GM12878 (cell line): ENCODE measurements around the gene NCS1. TPM values are rescaled to one million over a fixed set of nuclear protein-coding genes. Genes with fewer than 3 reads are reported as not detected.
A peak's percentile ranks its signal among the peaks of the same experiment; 100 is the strongest.

Experiments
- CBX5 ChIP-seq: sonication (generic); IDR thresholded peaks from 2 replicates; pipeline ENCODE4 v1.6.1; 2016; ENCODE audit warnings: low read depth, moderate library complexity, mild to moderate bottlenecking, inconsistent platforms
- CREM ChIP-seq: IDR thresholded peaks from 2 replicates; pipeline ENCODE4 v1.6.1; 2014; ENCODE audit warnings: antibody characterized with exemption, low read depth
- DPF2 ChIP-seq: fragments of 450-650 bp; IDR thresholded peaks from 2 replicates; pipeline ENCODE4 v1.6.1; 2017; ENCODE audit warnings: mild to moderate bottlenecking
- ETV6 ChIP-seq, 2 experiments: fragments of 450-650 bp in 1 of 2; IDR thresholded peaks in 1 of 2; conservative IDR thresholded peaks in 1 of 2; 2 replicates each; pipeline ENCODE4 v1.6.1; 2014; ENCODE audit warnings: antibody characterized with exemption in 1 of 2, borderline replicate concordance in 1 of 2, low read depth in 1 of 2, mild to moderate bottlenecking in 1 of 2, moderate library complexity in 1 of 2
- FOS ChIP-seq: IDR thresholded peaks from 3 replicates; pipeline ENCODE4 v1.6.1; 2011; ENCODE audit warnings: borderline replicate concordance; ENCODE audit not compliant: insufficient read length; ENCODE audit errors: extremely low read depth
- HCFC1 ChIP-seq: fragments of 150-350 bp; IDR thresholded peaks from 2 replicates; pipeline ENCODE4 v1.6.1; 2014; ENCODE audit warnings: low read length
- IKZF2 ChIP-seq, 2 experiments: fragments of 450-650 bp; IDR thresholded peaks; 2 replicates each; pipeline ENCODE4 v1.6.1; 2017; ENCODE audit warnings: mild to moderate bottlenecking in 2 of 2, moderate library complexity in 2 of 2
- JUNB ChIP-seq: IDR thresholded peaks from 2 replicates; pipeline ENCODE4 v1.6.1; 2016; ENCODE audit warnings: antibody characterized with exemption, mild to moderate bottlenecking
- MXI1 ChIP-seq: fragments of 150-350 bp; IDR thresholded peaks from 2 replicates; pipeline ENCODE4 v1.6.1; 2011; ENCODE audit warnings: low read depth, mild to moderate bottlenecking, inconsistent platforms, low read length, improper control_type of control experiment
- MYB ChIP-seq: fragments of 150-350 bp; IDR thresholded peaks from 2 replicates; pipeline ENCODE4 v1.6.1; 2014; ENCODE audit warnings: mild to moderate bottlenecking, low read depth, low read length, borderline replicate concordance
- NFIC ChIP-seq: IDR thresholded peaks from 2 replicates; pipeline ENCODE4 v1.6.1; 2012; ENCODE audit warnings: low read depth, mild to moderate bottlenecking, inconsistent platforms, low read length, moderate library complexity
- NR2C1 ChIP-seq: fragments of 450-650 bp; IDR thresholded peaks from 2 replicates; pipeline ENCODE4 v1.6.1; 2017; ENCODE audit warnings: antibody characterized with exemption, mild to moderate bottlenecking, moderate library complexity
- NRF1 ChIP-seq: conservative IDR thresholded peaks from 2 replicates; pipeline ENCODE4 v1.6.1; 2011; ENCODE audit warnings: mild to moderate bottlenecking, low read depth, low read length, improper control_type of control experiment
- PAX5 ChIP-seq: IDR thresholded peaks from 2 replicates; pipeline ENCODE4 v1.6.1; 2011; ENCODE audit warnings: low read depth, low read length, borderline replicate concordance
- POLR2A ChIP-seq: IDR thresholded peaks from 2 replicates; pipeline ENCODE4 v1.6.1; 2011; ENCODE audit warnings: low read depth, mild to moderate bottlenecking, low read length
- POLR2AphosphoS5 ChIP-seq: IDR thresholded peaks from 2 replicates; pipeline ENCODE4 v1.6.1; 2011; ENCODE audit warnings: mild to moderate bottlenecking, low read length, inconsistent platforms
- RAD51 ChIP-seq: fragments of 450-650 bp; IDR thresholded peaks from 2 replicates; pipeline ENCODE4 v1.6.1; 2016; ENCODE audit warnings: moderate library complexity, mild to moderate bottlenecking, inconsistent platforms
- RBBP5 ChIP-seq: fragments of 200-600 bp; sonication (generic); conservative IDR thresholded peaks from 2 replicates; pipeline ENCODE4 v1.6.1; 2016
- SIX5 ChIP-seq: IDR thresholded peaks from 2 replicates; pipeline ENCODE4 v1.6.1; 2011; ENCODE audit warnings: mild to moderate bottlenecking, low read depth, low read length, moderate library complexity; ENCODE audit not compliant: severe bottlenecking
- SKIL ChIP-seq: fragments of 450-650 bp; IDR thresholded peaks from 2 replicates; pipeline ENCODE4 v1.6.1; 2017; ENCODE audit warnings: mild to moderate bottlenecking, low read depth, inconsistent platforms; ENCODE audit not compliant: poor library complexity, severe bottlenecking
- SMARCA5 ChIP-seq: fragments of 450-650 bp; IDR thresholded peaks from 2 replicates; pipeline ENCODE4 v1.6.1; 2017; ENCODE audit warnings: mild to moderate bottlenecking
- STAT3 ChIP-seq: IDR thresholded peaks from 2 replicates; pipeline ENCODE4 v1.6.1; 2011; ENCODE audit warnings: low read depth, low read length, improper control_type of control experiment
- TCF3 ChIP-seq: IDR thresholded peaks from 2 replicates; pipeline ENCODE4 v1.6.1; 2012; ENCODE audit warnings: low read depth, mild to moderate bottlenecking, low read length, borderline replicate concordance; ENCODE audit not compliant: insufficient read depth
- YY1 ChIP-seq: IDR thresholded peaks from 2 replicates; pipeline ENCODE4 v1.6.1; 2011; ENCODE audit warnings: low read depth, mild to moderate bottlenecking, low read length
- polyA plus RNA-seq, 11 experiments: library from polyadenylated mRNA; depleted of rRNA in 4 of 11; unstranded in 6 of 11; stranded (reverse) in 5 of 11; fragments of >200 nt; fragmentation: Nextera tagmentation in 4 of 11; fragmentation: Illumina TruSeq in 1 of 11; extraction: Ambion mirVana in 4 of 11; extraction: Trizol in 1 of 11; gene quantifications; 1 replicate in 1 of 11; 2 replicates in 10 of 11; pipeline versions ENCODE4 v1.2.1 to v1.2.3, GENCODE V29; 2011 to 2016; ENCODE audit warnings: inconsistent platforms in 2 of 11, missing spikeins in 2 of 11, low read depth in 1 of 11
- total RNA-seq, 4 experiments: library from RNA; depleted of rRNA in 3 of 4; stranded (reverse); fragments of >200 nt in 3 of 4; fragmentation: Illumina TruSeq in 1 of 4; extraction: Trizol in 1 of 4; gene quantifications; 2 replicates each; pipeline versions ENCODE4 v1.2.1 to v1.2.3, GENCODE V29; 2013 to 2021
- TF ChIP-seq, protein P1 (sequence below): IDR thresholded peaks from 2 replicates; pipeline ENCODE4 v1.6.1; 2012; ENCODE audit warnings: low read length, inconsistent platforms
- TF ChIP-seq, protein P2 (sequence below): IDR thresholded peaks from 2 replicates; pipeline ENCODE4 v1.6.1; 2011; ENCODE audit warnings: low read depth, mild to moderate bottlenecking, low read length, moderate library complexity, borderline replicate concordance; ENCODE audit errors: extremely low read depth
- TF ChIP-seq, protein P3 (sequence below): fragments of 150-350 bp; IDR thresholded peaks from 2 replicates; pipeline ENCODE4 v1.6.1; 2014; ENCODE audit warnings: mild to moderate bottlenecking, low read depth, low read length

Gene NCS1
- total and polyA plus RNA-seq, 10 of the 15 experiments (the other 5 are each of a cell fraction or from before 2014, with no cell fraction given): 0.04 to 0.22 (median 0.06) TPM; not detected in 4

- TF ChIP-seq SKIL (peak; percentile 93), MYB (no peak), IKZF2 (IDR thresholded peaks at IDR 0.05) (peak; percentile 78 to 85; a peak in 3 of 4 replicates), CREM (peak; percentile 89), NRF1 (no peak), DPF2 (peak; percentile 88), NFIC (peak; percentile 43), SIX5 (no peak), TCF3 (peak; percentile 67; the same call in 1 of the 2 replicates), HCFC1 (no peak), YY1 (peak; percentile 86), FOS (no peak), SMARCA5 (peak; percentile 19; the same call in 1 of the 2 replicates), NR2C1 (no peak), PAX5 (peak; percentile 85), RBBP5 (no peak; the same call in 1 of the 2 replicates), STAT3 (0 out of 2 replicates have a peak, but pooled peaks have one; percentile 17), MXI1 (no peak; the same call in 1 of the 2 replicates), POLR2AphosphoS5 (peak; percentile 82), JUNB (peak; percentile 86), POLR2A (peak; percentile 64; the same call in 1 of the 2 replicates), ETV6 (conservative IDR thresholded peaks at IDR 0.05 in 1 of 2, IDR thresholded peaks at IDR 0.05 in 1 of 2; ENCODE audit: borderline replicate concordance in 1 of 2, low read depth in 1 of 2) (0 out of 4 replicates have a peak, but pooled peaks of 1 of the 2 experiments have one; percentile 11), CBX5 (no peak), RAD51 (0 out of 2 replicates have a peak, but pooled peaks have one; percentile 23)
- TF ChIP-seq, protein P1, sequence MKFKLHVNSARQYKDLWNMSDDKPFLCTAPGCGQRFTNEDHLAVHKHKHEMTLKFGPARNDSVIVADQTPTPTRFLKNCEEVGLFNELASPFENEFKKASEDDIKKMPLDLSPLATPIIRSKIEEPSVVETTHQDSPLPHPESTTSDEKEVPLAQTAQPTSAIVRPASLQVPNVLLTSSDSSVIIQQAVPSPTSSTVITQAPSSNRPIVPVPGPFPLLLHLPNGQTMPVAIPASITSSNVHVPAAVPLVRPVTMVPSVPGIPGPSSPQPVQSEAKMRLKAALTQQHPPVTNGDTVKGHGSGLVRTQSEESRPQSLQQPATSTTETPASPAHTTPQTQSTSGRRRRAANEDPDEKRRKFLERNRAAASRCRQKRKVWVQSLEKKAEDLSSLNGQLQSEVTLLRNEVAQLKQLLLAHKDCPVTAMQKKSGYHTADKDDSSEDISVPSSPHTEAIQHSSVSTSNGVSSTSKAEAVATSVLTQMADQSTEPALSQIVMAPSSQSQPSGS: no peak
- TF ChIP-seq, protein P2, sequence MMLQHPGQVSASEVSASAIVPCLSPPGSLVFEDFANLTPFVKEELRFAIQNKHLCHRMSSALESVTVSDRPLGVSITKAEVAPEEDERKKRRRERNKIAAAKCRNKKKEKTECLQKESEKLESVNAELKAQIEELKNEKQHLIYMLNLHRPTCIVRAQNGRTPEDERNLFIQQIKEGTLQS: no peak
- TF ChIP-seq, protein P3, sequence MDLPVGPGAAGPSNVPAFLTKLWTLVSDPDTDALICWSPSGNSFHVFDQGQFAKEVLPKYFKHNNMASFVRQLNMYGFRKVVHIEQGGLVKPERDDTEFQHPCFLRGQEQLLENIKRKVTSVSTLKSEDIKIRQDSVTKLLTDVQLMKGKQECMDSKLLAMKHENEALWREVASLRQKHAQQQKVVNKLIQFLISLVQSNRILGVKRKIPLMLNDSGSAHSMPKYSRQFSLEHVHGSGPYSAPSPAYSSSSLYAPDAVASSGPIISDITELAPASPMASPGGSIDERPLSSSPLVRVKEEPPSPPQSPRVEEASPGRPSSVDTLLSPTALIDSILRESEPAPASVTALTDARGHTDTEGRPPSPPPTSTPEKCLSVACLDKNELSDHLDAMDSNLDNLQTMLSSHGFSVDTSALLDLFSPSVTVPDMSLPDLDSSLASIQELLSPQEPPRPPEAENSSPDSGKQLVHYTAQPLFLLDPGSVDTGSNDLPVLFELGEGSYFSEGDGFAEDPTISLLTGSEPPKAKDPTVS: no peak
Observed at GRCh38 chr9:130128733-130129431, 43.3 kb upstream of the NCS1 start (continued).
